ENCODE measurements around the gene CDV3. TPM values are rescaled to one million over a fixed set of nuclear protein-coding genes. Genes with fewer than 3 reads are reported as not detected.

The CDV3 gene
- total RNA-seq, 2 experiments from 2014 or later: 211 to 212 TPM

DNA sequence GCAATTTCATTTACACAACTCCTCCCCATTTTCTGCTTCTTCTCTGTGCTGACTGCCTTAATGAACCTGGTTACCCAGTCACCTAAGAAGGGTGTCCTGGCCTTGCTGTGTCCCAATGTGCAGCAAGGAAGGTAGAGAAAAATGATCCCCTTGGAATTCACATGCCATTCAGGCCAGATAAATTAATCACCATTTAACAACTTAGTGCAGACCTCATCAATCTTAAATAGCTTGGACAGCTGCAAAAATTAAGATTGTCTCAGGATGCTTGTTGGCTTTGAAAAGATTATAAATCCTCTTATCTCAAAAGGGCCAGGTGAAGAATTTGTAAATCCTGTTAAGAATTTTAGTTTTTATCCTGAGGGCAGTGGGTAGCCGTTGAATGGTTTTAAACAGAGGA, 9.7 kb upstream of the CDV3 start:
- ATAC-seq (no peak), DNase-seq (no peak)
- H3K27me3 Mint-ChIP-seq: no peaks in the 10 kb centered on the region
- H3K4me1 Mint-ChIP-seq (ENCODE audit: low read depth): no peaks in the 10 kb centered on the region
- H3K36me3 Mint-ChIP-seq (ENCODE audit: low read depth): no peaks in the 10 kb centered on the region
- no peak overlapping the region for H3K27ac Mint-ChIP-seq
- intact Hi-C loops (cut with micrococcal nuclease): no loop called here
- CTCF ChIA-PET: interaction anchor here (1.5 to 3.1 kb wide), 2 partner anchors 8 to 75 kb away, joined by 6 to 13 read pairs; no protein-coding TSS in a partner anchor
- H3K9me3 Mint-ChIP-seq: no peaks in the 10 kb centered on the region
- no peak overlapping the region for H3K4me3 Mint-ChIP-seq
- no peak for TF ChIP-seq CTCF (IDR thresholded peaks at IDR 0.05)
- POLR2A ChIA-PET: interaction anchor here (1.2 kb wide), 1 partner anchor 10 kb away, joined by 3 read pairs; the partner anchor contains the start of gene CDV3

GRCh38 chr3:133568294-133569014, 5.0 kb upstream of the CDV3 start:
- POLR2A ChIA-PET: no interaction called here

DNA sequence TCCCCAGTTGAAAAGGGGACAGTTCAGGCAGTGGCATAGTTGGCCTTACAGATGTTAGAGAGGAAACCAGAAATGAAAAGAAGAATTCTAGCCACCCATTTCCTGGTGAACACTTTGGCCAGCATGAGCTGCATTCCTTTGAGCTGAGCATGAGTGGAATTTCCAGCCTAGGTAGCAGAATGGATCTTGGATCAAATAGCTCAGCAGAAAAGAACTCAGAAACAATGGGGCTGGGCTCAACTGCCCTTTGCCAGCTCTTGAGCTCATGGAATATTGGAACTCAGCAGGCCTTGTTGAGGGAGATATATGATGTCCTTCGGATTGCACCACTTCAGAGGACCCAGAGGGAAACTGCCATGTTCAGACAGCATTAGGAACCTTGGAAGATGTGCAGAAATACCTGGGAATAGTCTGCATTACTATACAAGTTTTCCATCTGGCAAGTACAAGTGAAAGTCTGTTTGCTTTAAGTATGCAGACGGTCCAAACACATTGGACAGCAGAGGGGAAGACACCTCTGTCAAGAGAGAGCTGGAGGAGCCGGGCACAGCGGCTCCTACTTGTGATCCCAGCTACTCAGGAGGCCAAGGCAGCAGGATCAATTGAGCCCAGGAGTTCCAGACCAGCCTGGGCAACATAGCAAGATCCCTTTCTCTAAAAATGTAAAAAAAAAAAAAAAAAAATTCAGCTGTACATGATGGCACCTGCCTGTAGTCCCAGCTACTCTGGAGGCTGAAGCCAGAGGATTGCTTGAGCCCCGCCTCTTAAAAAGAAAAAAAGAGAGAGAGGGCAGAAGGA, 3.1 kb upstream of the CDV3 start:
- H3K36me3 Mint-ChIP-seq (ENCODE audit: low read depth): peaks cover 10% of the 10 kb centered on the region
- no peaks in the 10 kb centered on the region for H3K9me3 Mint-ChIP-seq
- no peak overlapping the region for H3K27ac Mint-ChIP-seq
- H3K4me1 Mint-ChIP-seq (ENCODE audit: low read depth): peaks cover 18% of the 10 kb centered on the region
- ChIA-PET CTCF (interaction anchor here (1.1 to 2.8 kb wide), 3 partner anchors 32 to 86 kb away, joined by 3 to 16 read pairs (median 4); no protein-coding TSS in a partner anchor), POLR2A (interaction anchor here (1.0 to 10.6 kb wide), 2 partner anchors 32 to 81 kb away, joined by 5 to 87 read pairs; no protein-coding TSS in a partner anchor)
- ATAC-seq: no peak
- DNase-seq: no peak
- no peaks in the 10 kb centered on the region for H3K27me3 Mint-ChIP-seq
- no peak overlapping the region for H3K4me3 Mint-ChIP-seq
- intact Hi-C loops (cut with micrococcal nuclease): no loop called here
- TF ChIP-seq CTCF (IDR thresholded peaks at IDR 0.05): no peak

More at GRCh38 chr3:133568294-133569014, 5.0 kb upstream of the CDV3 start:
- no peak for ATAC-seq
- TF ChIP-seq CTCF (IDR thresholded peaks at IDR 0.05): no peak
- Mint-ChIP-seq H3K27ac (no peak overlapping the region), H3K4me1 (ENCODE audit: low read depth) (peaks cover 18% of the 10 kb centered on the region), H3K27me3 (no peaks in the 10 kb centered on the region), H3K36me3 (ENCODE audit: low read depth) (no peaks in the 10 kb centered on the region), H3K4me3 (no peak overlapping the region), H3K9me3 (no peaks in the 10 kb centered on the region)
- intact Hi-C loops (cut with micrococcal nuclease): no loop called here
- CTCF ChIA-PET: interaction anchor here (0.7 to 2.8 kb wide), 4 partner anchors 9 to 118 kb away, joined by 3 to 16 read pairs (median 3); no protein-coding TSS in a partner anchor
- no peak for DNase-seq

- no peak overlapping the region for H3K4me3 Mint-ChIP-seq
- no peak for ATAC-seq
- peak overlapping the region; percentile 70 for H3K27ac Mint-ChIP-seq
Measured at GRCh38 chr3:133570937-133571320, 2.6 kb upstream of the CDV3 start.

More at GRCh38 chr3:133570937-133571320, 2.6 kb upstream of the CDV3 start:
- ChIA-PET CTCF (interaction anchor here (0.7 to 1.3 kb wide), 2 partner anchors 33 to 681 kb away, joined by 3 read pairs; no protein-coding TSS in a partner anchor), POLR2A (interaction anchor here (10.6 kb wide), 1 partner anchor 81 kb away, joined by 87 read pairs; no protein-coding TSS in a partner anchor)
- no peaks in the 10 kb centered on the region for H3K27me3 Mint-ChIP-seq
- no peak for TF ChIP-seq CTCF (IDR thresholded peaks at IDR 0.05)
- intact Hi-C loops (cut with micrococcal nuclease): no loop called here
- peaks cover 22% of the 10 kb centered on the region for H3K4me1 Mint-ChIP-seq (ENCODE audit: low read depth)
- no peaks in the 10 kb centered on the region for H3K9me3 Mint-ChIP-seq
- H3K36me3 Mint-ChIP-seq (ENCODE audit: low read depth): peaks cover 14% of the 10 kb centered on the region
- DNase-seq: no peak
